HG02840 (cell line): ENCODE measurements around the gene VAMP4.

Experiments
- ATAC-seq: cut with Tn5 transposase; IDR thresholded peaks from one replicate; pipeline ENCODE4 v1.9.1; 2021; ENCODE audit warnings: mild to moderate bottlenecking, moderate library complexity, moderate number of reproducible peaks; ENCODE audit not compliant: unreplicated experiment, low FRiP score

VAMP4 gene

GRCh38 chr1:171741872-171742576, at the start of gene VAMP4:
Gene VAMP4, minus strand, starts transcription at chr1:171742065. Its CDS starts 3,651 bp downstream, at chr1:171738414.
- peak; percentile 91 for ATAC-seq

- no peak for ATAC-seq
Measured at GRCh38 chr1:171790318-171790717, 48.5 kb upstream of the VAMP4 start.

- no peak for ATAC-seq
Measured at GRCh38 chr1:171788696-171789095, 46.8 kb upstream of the VAMP4 start.

- ATAC-seq: no peak
Measured at GRCh38 chr1:171787686-171788480, 46.0 kb upstream of the VAMP4 start.

GRCh38 chr1:171786534-171786933, 44.7 kb upstream of the VAMP4 start:
- ATAC-seq: no peak

GRCh38 chr1:171785766-171786165, 43.9 kb upstream of the VAMP4 start:
- ATAC-seq: no peak

GRCh38 chr1:171784784-171785183, 42.9 kb upstream of the VAMP4 start:
- no peak for ATAC-seq

- no peak for ATAC-seq
Measured at GRCh38 chr1:171783816-171784530, 42.1 kb upstream of the VAMP4 start.

GRCh38 chr1:171781176-171781875, 39.5 kb upstream of the VAMP4 start, which contains the start of gene METTL13:
Gene METTL13, plus strand, starts transcription at chr1:171781660. Its CDS starts 308 bp downstream, at chr1:171781968.
- peak; percentile 99 for ATAC-seq

- no peak for ATAC-seq
Measured at GRCh38 chr1:171780583-171781175, 38.8 kb upstream of the VAMP4 start.

GRCh38 chr1:171772312-171772711, 30.4 kb upstream of the VAMP4 start:
- ATAC-seq: no peak

GRCh38 chr1:171769754-171770153, 27.9 kb upstream of the VAMP4 start:
- no peak for ATAC-seq

- ATAC-seq: no peak
Measured at GRCh38 chr1:171769171-171769570, 27.3 kb upstream of the VAMP4 start.

- ATAC-seq: no peak
Measured at GRCh38 chr1:171763764-171764163, 21.9 kb upstream of the VAMP4 start.

- ATAC-seq: no peak
Measured at GRCh38 chr1:171762143-171762563, 20.3 kb upstream of the VAMP4 start.

GRCh38 chr1:171758011-171758410, 16.1 kb upstream of the VAMP4 start:
- ATAC-seq: no peak

GRCh38 chr1:171756856-171757255, 15.0 kb upstream of the VAMP4 start:
- ATAC-seq: no peak

- ATAC-seq: no peak
Measured at GRCh38 chr1:171754971-171755370, 13.1 kb upstream of the VAMP4 start.

- no peak for ATAC-seq
Measured at GRCh38 chr1:171754353-171754705, 12.5 kb upstream of the VAMP4 start.

- ATAC-seq: no peak
Measured at GRCh38 chr1:171753685-171754352, 12.0 kb upstream of the VAMP4 start.
